Transverse colon (tissue), 3 donors: Measurements from ENCODE around the gene FAM117B.

Source experiments
- POLR2A ChIP-seq: fragments of 450-650 bp; IDR thresholded peaks from one replicate; pipeline ENCODE4 v1.6.1; 2016; ENCODE audit warnings: antibody characterized with exemption, mild to moderate bottlenecking, moderate library complexity
- TF ChIP-seq, protein P1 (sequence below), 5 experiments: fragments of 200-600 bp in 3 of 5; fragments of 450-650 bp in 2 of 5; sonication (generic) in 3 of 5; IDR thresholded peaks; 1 replicate in 2 of 5; 2 replicates in 3 of 5; pipeline ENCODE4 v1.5.1; 2016 to 2017; ENCODE audit warnings: antibody characterized with exemption in 5 of 5, inconsistent platforms in 3 of 5, mild to moderate bottlenecking in 2 of 5, moderate library complexity in 1 of 5

DNA sequence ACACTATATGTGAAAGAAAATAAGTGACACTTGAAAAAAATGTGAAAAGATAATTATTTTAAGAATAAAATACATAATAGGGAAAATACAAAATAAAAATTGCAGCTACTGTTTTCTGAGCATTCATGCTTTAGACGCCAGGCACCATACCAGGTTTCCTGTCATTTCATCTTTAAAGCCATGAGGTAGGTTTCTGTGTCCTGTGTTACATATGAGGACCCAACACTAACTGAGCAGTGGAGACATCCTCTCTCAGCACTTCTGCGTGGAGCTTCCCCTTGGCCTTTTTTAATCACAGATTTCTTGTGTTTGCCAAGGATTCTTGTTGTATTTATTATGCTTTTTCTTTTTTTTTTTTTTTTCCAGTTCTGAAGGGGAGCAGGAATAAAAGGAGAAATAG lies 117.3 kb downstream of the FAM117B start:
- TF ChIP-seq, protein P1, sequence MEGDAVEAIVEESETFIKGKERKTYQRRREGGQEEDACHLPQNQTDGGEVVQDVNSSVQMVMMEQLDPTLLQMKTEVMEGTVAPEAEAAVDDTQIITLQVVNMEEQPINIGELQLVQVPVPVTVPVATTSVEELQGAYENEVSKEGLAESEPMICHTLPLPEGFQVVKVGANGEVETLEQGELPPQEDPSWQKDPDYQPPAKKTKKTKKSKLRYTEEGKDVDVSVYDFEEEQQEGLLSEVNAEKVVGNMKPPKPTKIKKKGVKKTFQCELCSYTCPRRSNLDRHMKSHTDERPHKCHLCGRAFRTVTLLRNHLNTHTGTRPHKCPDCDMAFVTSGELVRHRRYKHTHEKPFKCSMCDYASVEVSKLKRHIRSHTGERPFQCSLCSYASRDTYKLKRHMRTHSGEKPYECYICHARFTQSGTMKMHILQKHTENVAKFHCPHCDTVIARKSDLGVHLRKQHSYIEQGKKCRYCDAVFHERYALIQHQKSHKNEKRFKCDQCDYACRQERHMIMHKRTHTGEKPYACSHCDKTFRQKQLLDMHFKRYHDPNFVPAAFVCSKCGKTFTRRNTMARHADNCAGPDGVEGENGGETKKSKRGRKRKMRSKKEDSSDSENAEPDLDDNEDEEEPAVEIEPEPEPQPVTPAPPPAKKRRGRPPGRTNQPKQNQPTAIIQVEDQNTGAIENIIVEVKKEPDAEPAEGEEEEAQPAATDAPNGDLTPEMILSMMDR (IDR thresholded peaks at IDR 0.05): no peak
- no peak for TF ChIP-seq POLR2A
